CD4-positive, alpha-beta T cell treated with Interleukin-4 for 4 hours (primary cell): Measurements from ENCODE around the gene TMEM169.

ENCODE experiments used
- DNase-seq: peaks from one replicate; pipeline ENCODE4 v3.0.0-alpha.2; 2020

Gene TMEM169, protein sequence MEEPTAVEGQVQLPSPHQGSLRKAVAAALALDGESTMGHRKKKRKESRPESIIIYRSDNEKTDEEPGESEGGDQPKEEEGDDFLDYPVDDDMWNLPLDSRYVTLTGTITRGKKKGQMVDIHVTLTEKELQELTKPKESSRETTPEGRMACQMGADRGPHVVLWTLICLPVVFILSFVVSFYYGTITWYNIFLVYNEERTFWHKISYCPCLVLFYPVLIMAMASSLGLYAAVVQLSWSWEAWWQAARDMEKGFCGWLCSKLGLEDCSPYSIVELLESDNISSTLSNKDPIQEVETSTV

DNA sequence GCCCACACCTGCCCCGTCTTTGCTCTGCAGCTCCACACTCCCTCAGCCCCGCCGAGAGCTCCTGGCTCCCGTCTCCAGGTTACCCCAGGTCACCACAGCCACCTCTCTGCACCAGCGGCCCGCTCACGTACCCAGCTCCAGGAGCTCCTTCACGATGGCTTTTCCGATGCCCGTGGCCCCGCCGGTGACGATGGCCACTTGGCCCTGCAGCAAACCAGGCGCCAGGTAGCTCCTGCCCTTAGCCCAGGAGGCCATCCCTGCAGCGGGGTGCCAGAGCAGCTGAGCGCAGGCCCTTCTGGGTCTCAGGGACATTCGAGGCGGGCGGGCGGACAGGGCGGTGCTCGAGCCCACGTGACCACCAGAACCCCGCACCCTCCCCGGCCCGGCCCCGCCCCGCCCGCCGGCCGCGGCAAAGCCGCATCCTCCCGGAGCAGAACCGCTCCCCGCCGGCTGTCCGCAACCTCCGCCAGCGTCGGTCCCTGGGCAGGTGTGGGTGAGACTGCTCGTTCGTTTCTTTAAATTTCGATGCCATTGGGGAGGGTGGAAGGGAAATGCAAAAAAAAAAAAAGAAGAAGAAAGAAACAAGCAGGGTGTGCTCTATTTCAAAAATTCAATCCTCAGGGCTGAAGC, at the start of gene TMEM169, which contains the start of gene PECR:
Gene TMEM169, plus strand, starts transcription at position 433 of the 630 bp plus-strand sequence. CDS start 14,045 bp downstream, outside the sequence.
Gene PECR, minus strand, starts transcription at position 323 of the 630 bp plus-strand sequence. Its CDS starts 68 bp downstream, at position 255.
- DNase-seq: peak; percentile 65

DNA sequence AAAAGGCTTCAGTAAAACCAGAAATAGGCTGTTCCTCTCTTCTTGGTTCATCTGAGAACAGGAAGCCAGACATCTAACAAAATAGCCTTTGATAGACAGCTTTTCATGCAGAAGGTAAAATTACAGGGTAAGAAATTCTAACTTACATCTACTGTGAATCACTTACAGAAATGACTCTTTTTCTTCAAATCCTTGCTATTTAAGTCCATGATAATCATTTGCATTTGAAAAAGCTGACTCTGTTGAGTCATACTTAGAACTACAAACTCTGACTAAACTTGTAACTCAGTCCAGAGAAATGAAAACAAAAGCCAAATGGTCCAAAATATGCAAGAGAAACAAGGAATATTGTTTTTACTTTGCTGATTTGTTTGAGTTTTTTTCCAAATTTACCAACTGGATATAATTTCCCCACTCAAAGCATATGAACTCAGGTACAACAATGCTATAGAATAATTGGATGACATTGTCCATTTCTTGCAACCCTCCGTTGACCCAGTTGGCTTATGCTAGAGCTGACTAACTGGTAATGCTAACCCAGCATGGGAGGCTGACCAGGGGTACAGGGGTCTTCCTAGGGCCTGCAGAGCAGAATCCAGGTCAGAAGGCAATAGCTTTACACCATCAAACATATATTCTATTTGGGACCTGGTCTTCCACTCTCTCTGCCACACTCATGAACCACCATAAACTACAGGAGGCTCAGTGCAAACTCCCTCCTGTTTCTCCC, 49.6 kb upstream of the TMEM169 start:
- DNase-seq: no peak

DNA sequence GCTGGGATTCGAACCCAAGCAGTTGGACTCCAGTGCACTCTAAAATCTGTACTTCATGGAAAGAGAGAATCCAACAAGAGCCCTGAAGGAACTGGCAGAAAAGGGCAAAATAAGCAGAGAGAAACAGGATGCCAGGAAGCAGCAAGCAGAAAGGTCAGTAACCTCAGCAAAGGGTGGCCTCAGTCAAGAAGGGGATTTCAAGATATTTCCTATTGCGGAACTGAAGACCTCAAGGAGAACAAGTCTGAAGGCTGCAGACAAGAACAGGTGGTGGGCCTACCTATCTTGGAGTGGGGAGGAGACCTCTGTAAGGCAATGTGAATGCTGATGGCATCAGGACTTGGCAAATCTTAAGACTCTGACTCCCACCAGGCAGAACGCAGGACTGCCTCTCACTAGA, 48.3 kb upstream of the TMEM169 start:
- no peak for DNase-seq

DNA sequence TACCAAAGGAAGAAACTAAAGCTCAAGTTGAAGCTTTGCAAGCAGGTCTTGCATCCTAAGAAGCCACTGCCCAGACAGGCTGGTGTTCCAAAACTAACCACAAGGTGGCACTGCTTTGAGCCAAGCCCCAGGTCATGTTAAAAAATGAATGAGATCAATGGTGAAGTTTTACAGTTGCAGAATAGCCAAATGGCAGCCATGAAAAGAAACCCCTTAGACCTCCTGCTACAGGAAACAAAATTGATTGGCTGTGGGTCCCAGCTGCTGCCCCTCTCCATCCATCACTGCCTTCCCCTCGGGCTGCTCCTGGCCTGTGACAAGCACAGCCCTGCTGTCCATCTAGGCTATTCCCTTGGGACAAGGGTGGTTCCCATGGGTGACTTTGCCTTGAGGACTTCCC, 47.7 kb upstream of the TMEM169 start:
- DNase-seq: peak; percentile 75

DNA sequence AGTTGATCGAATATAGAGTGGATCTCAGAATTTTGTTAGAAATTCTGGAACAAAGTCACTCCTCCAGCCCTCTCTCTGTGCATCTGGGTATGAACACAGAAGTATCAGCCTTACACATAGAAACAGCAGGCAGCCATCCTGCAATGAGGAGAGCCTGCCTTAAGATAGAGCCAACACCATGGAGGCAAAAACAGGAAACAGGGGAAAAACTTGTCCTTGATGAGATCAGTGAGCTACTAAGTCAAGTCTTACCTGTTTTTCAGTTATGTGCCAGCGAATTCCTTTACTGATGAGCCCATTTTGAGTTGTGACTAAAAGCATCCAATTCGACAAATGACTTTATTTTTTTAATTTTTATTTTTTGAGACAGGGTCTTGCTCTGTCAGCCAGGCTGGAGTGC, 41.8 kb upstream of the TMEM169 start:
- no peak for DNase-seq

DNA sequence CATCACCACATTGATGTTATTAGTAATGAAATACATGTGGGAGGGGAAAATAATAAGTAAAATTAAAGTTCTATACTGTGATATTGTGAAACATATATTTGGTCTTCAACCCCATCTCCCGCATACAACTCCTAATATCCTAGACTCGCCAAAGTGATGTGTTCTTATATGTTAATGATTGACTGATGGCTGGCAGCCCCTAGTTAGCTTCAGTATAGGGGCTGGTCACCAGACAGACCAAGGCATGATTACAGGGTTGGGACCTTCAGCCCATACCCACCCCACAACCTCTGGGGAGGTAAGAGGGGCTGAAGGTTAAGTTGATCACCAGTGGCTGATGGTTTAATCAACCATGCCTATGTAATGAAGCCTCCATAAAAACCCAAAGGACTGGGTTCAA, 40.3 kb upstream of the TMEM169 start:
- DNase-seq: no peak

DNA sequence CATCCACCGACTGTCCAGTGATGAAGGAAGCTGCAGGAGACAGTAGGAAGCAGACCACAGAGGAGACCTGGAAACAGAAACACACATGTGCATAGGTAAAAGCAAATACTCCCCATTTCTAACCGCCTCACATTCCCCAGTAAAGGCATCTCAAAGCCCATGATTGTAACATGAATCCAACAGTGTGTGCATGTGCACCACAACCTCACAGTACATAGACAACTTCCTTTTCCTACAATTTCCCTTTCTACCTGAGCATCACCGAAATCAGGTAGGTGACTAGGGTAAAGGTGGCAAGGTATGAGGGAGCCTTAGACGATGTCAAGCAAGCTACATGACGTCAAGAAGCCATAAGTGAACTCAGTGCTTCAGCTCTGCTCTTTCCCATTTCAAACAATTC, 37.8 kb upstream of the TMEM169 start:
- DNase-seq: no peak

DNA sequence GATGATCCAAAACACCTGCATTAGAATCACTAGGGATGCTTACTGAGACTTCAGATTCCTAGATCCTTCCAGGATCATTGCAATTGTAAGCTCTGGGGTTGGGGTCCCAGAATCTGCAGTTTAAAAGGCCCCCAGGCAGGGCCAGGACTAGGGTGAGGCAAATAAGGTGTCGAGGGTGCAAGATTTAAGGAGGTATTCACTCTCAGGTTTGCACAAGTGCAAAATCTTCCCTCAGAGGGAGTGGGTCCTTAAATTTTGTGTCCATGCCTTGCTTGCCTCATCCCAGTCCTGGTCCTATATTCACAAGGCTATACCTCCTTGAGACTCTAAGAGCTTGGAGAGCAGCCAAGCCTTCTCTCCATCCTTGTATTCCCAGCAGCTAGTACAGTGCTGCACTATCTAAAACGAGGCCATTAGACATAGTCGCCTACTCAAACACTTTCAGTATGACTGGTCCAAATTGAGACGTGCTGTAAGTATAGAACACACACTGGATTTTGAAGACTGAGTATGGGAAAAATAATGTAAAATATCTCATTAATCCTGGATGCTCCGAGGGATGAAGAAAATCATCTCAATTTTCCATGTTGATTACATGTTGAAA, 36.7 kb upstream of the TMEM169 start:
- DNase-seq: no peak

DNA sequence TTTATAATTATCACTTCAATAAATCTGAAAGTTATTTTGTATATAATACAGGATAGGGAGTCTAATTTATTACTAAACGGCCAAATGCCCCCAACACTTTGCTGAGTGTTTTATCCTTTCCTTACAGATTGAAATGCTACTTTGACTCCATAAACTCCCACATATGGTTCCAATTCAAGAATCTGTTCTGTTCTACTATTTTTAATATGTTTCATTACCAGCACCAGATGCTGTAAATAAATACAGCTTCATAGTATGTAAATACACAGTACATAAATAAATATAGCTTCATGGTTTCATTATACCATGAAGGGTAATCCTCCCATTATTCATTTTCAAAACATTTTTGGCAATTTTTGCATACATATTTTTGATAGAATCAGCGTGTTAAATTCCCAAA, 34.3 kb upstream of the TMEM169 start:
- DNase-seq: no peak

DNA sequence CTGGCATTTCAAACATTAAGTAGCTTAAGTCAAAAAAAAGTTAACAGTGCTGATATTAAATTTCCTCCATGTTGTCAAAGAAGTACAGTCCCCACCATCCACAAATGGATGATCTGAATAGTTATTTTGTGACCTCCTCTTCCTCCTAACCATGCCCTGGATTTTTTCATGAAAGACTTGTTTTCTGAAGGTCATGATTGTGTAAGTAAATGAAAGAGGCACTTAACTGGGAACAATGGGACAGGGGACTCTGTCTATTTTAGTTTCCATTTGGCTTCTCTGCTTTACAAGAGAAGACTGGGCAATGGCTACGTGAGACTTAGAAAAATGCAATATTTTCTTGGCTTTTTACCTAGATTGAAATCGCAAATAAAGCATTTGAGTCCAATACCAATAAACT, 32.3 kb upstream of the TMEM169 start:
- DNase-seq: no peak

DNA sequence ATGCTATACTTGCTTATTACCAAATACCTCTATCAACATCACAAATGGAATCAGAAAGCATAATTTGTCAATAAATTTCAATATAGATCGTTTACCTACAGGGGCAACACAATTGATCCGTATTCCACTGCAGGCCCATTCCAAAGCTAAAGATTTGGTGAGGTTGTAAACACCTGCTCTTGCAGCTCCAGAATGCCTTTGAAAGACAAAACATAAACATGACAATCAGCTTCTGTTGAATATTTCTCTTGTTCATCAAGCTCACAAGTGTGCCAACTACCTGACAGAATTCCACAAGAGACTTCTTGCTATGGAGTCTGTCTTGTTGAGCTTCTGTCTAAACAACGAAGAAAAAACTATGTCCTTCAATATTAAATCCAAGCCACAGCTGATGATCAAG, 30.4 kb upstream of the TMEM169 start:
- no peak for DNase-seq

DNA sequence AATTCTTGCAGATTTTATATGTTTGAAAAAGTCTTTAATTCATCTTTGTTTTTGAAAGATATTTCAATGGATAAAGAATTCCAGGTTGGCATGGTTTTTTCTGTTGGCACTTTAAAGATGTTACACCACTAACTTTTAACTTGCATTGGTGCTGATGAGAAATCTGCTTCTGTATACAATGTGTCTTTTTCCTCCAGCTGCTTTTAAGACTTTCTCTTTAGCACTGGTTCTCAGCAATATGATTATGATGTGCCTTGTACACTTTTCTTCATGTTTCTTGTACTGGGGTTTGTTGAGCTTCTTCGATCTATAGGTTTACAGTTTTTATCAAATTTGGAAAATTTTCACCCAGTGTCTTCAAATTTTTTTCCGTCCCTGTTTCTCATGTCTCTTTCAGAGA, 29.3 kb upstream of the TMEM169 start:
- DNase-seq: no peak

DNA sequence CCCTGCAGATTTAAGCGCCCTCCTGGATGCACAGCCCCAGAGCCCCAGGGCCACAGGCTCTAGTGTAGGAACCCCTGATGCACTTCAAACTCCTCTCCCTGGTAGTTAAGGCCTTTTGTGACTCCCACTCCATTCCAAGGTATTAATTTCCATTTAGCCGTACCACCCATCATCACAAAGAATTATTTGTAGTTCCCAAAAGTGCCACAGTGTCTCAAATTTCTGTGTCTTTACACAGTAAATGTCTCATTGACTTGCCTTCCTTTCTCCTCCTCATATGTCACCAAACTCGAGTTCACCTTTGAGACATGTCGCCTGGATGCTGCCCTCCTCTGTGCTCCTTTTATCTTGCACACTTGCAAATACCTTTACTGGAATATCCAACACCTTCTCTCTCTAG, 26.0 kb upstream of the TMEM169 start:
- no peak for DNase-seq

DNA sequence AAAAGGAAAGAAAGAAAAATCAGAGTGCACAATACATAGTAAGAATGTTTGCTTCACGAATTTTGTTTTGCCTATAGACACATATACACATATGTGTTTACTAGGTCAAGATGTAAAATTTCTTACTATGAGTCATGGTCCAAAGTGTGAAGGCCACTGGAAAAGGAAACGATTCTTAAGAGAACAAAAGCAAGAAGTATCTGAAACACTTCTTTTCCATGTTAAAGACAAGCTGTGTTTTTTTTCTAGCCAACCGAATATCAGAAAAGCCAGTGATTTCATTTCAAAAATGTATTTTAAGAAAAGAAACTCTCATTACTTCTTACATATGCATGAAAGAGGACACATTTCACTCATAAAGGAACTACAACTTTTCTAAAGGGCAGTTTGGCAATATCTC, 25.0 kb upstream of the TMEM169 start:
- DNase-seq: no peak

DNA sequence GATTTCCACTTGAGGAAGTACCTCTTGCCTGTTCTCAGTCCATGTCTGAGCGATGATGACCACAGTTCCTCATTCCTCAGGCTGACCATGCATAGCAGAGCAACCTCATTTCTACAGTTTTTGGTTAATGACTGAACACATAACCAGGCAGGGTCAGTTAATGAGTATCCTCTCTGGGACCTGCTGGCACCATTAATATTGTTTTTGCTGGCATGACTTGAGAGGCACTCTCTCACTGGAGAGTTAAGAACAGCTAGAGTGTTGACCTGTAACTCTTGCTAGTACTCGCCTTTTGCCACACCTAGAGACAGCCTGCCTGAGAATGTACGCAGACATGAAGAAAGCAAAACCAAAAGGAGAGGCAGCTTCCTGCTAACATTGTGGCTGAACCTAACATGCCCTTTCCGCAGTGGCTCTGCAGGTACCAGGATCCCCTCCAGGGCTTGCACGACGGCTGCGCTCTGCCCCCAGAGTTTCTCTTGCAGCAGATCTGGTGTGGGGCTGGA, 24.0 kb upstream of the TMEM169 start:
- DNase-seq: peak; percentile 75

DNA sequence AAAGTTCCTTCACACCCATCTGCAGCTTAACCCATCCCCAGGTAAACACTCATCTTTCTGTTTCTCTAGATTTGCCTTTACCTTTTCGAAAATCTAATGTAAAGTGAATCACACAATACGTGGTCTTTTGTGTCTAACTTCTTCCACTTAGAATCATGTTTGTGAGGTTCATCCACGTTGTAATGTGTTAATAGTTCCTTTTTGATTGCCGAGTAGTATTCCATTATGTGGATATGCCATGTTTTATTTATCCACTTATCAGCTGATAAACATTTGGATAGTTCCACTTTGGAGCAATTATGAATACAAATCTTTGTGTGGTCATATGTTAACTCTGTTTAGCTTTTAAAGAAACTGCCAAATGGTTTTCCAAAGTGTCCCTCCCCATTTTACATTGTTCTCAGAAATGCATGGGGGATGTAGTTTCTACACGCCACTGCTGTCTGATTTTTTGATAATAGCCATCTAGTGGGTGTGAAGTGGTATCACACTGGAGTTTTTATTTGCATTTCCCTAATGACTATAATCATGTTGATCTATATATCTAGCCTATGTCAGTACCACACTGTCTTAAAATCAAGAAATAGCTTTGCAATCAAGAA, 22.4 kb upstream of the TMEM169 start:
- no peak for DNase-seq

DNA sequence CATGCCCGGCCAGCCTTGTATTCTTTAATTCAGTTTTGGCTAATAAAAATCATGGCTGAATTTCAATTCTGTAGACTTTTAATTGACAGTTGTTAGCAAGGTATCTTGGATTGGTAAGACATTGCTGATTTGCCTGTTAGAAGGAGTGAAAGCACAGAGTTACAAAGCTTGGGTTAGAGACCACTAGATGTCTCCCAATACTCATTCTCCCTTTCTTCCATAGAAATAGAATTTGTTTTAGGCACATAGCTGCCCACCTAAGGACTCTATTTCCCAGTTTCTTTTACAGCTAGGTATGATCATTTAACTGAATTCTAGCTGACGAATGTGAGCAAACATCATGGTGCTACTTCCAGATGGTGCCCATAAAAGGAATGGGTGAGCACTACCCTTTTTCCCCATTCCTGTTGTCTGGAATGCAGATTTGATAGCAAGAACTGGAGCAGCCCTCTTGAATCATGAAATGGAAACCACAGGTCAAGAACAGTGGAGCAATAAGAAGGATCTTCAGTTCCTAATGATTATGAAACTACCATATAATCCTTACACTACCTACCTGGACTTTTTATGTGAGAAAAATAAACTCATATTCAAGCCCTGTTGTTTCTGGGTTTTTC, 17.6 kb upstream of the TMEM169 start:
- DNase-seq: no peak

DNA sequence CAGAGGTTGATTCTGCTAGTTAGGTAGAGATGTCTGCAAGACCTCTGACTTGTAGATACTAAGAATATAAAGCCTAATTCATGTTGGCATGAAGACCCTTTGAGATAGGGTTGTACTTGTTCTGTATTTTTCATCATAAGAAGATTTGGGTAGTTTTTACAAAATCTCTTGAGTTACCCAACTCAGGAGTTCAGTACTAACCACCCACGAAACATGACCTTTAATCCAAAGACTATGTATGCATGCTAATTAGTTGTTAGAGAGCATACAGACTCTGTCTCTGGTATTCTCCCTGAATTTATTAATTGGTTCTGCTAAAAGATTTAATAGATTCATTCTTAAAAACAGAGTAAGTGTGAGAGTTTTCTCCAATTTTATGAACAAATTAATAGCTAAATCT, 17.1 kb upstream of the TMEM169 start:
- DNase-seq: no peak

DNA sequence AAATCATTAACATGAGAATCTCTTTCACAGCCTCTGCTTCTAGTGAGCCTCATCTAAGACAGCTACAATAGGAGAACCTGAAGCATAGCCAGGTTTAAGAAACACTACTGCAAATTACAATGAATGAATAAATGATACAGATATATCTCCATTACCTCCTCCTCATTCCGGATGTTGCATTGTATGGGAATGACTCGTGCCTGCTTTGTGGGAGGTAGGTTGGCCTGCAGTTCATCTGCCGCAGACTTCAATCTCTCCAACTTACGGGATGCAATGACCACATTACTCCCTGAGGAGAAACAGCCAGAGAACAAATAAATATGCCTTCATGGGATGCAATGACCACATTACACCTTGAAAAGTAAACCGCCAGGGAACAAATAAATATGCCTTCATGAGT, 15.5 kb upstream of the TMEM169 start:
- no peak for DNase-seq

DNA sequence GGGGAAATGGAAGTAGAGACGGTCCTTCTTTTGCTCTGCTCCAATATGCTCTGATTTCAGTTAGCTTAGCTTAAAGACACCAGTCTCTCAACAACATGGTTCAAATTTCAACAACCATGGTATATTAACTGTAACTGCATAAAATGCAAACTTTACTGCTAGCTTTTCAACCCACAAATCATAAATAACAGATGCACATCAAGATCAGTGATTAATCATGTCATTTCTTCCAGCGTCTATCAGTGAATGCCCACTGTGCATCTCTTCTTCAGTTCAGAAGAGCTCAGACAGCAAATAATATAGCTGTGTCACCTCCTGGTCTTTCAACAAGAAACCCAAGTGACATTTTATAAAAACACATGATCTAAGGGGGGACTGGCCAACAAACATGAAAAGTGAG, 12.7 kb upstream of the TMEM169 start:
- DNase-seq: no peak

DNA sequence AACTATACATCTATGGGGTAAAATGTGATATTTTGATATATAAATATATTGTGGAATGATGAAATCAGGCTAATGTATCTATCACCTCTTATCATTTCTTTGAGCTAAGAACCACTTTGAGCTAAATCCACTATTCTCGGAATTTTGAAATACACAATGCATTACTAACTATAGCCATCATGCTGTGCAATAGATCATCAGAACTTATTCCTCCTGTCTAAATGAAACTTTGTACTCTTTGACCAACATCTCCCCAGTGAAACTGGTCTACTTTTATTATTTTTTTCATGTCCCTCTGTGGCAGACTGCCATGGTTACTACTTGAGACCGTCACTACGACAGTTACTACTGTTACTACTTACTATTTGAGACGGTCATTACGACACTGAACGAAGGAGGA, 11.5 kb upstream of the TMEM169 start:
- DNase-seq: no peak

DNA sequence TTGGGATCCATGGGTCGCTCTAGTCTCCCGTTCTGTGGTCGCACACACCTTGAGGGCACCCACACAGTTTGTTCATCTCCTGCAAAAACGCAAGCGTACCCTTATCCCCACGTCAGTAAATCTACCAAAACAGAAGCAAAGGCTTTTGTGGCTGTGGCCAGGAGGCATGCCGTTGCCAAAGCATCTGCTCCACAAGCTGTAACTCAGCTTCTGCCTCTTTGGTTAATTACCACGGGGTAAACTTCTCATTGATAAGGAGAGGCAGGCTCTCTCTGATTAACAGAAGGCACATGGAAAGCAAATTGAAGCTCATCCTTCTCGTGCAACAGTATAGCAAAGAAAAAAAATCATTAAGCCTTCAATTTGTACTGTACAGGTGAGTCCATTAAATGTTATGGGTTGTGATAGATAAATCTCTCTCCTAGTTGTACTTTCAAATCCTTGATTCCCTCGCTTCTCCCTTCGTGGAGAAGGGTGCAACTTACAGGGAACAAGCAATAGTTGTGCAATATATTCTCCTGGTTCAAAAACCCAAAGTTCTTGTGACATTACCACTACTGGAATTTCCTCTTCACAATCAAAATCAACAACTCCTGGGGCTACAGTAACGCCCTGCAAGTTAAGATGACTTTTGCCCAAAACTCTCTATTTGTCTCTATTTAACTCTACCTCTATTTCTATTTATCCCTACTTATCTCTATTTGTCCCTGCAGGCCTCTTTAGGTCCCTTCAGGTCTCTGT, 10.4 kb upstream of the TMEM169 start:
- DNase-seq: no peak
